ENCODE results near the gene AACS.

DNA sequence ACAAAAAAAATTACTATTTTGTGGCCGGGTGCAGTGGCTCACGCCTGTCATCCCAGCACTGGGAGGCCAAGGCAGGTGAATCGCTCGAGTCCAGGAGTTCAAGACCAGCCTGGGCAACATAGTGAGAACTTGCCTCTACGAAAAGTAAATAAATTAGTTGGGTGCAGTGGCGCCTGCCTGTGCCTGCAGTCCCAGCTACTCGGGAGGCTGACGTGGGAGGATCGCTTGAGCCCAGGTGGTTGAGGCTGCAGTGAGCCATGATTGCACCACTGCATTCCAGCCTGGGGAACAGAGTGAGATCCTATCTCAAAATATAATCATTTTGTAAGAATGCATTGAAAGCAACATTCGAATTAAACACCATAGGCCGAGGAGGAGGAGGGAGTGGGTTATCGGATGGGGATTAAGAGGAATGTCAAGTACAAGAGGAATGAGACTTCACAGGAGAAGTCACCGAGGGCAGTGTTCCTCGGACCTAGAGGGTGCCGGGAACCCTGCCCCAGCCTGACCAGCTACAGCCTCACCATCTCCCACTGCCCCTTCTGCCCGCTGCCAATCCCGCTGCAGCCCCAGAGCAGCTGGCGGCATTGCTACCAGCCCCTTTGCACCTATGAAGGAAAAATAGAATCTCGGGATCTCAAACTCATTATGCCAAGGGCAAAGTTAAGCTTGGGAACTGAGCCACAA, 32.6 kb upstream of the AACS start:
- TF ChIP-seq CTCF (IDR thresholded peaks at IDR 0.05) (no peak), EZH2 (IDR thresholded peaks at IDR 0.05) (no peak)

Data from neural progenitor cell (in vitro differentiated cells).